Neuronal stem cell (in vitro differentiated cells): ENCODE measurements around the gene HSF5.

Experiments used
- DNase-seq: peaks from one replicate; pipeline ENCODE4 v3.0.0-alpha.2; 2013; ENCODE audit warnings: low spot score
- H2AFZ ChIP-seq: one replicate; pipeline ENCODE4 v1.6.1; 2013; ENCODE audit warnings: mild to moderate bottlenecking, low read length, inconsistent platforms
- H2AK5ac ChIP-seq: 2 replicates; pipeline ENCODE4 v1.6.1; 2013; ENCODE audit warnings: low read depth, mild to moderate bottlenecking, inconsistent platforms, low read length, moderate library complexity, mixed read lengths
- H2BK120ac ChIP-seq: 2 replicates; pipeline ENCODE4 v1.6.1; 2013; ENCODE audit warnings: low read depth, mild to moderate bottlenecking, inconsistent platforms, low read length, moderate library complexity, mixed read lengths
- H2BK12ac ChIP-seq: one replicate; pipeline ENCODE4 v1.6.1; 2013; ENCODE audit warnings: low read length, inconsistent platforms
- H2BK15ac ChIP-seq: 2 replicates; pipeline ENCODE4 v1.6.1; 2013; ENCODE audit warnings: mild to moderate bottlenecking, low read length, inconsistent platforms, mixed read lengths
- H2BK5ac ChIP-seq: one replicate; pipeline ENCODE4 v1.6.1; 2013; ENCODE audit warnings: inconsistent platforms, mild to moderate bottlenecking, low read length, moderate library complexity
- H3K14ac ChIP-seq: one replicate; pipeline ENCODE4 v1.6.1; 2013; ENCODE audit warnings: low read length, inconsistent platforms
- H3K18ac ChIP-seq: 2 replicates; pipeline ENCODE4 v1.6.1; 2013; ENCODE audit warnings: low read length, inconsistent platforms
- H3K23ac ChIP-seq: 2 replicates; pipeline ENCODE4 v1.6.1; 2013; ENCODE audit warnings: low read depth, mild to moderate bottlenecking, mixed read lengths, low read length, inconsistent platforms; ENCODE audit not compliant: poor library complexity
- H3K27ac ChIP-seq: replicated peaks from 3 replicates; pipeline ENCODE4 v1.5.1; 2013; ENCODE audit warnings: low read length, inconsistent platforms
- H3K27me3 ChIP-seq, 3 experiments: 2 replicates each; pipeline ENCODE4 v1.6.1; 2013; ENCODE audit warnings: low read length in 3 of 3, mild to moderate bottlenecking in 2 of 3, inconsistent platforms in 1 of 3, low read depth in 1 of 3, mixed read lengths in 1 of 3, moderate library complexity in 1 of 3; ENCODE audit not compliant: control insufficient read depth in 3 of 3, insufficient read depth in 3 of 3
- H3K36me3 ChIP-seq, 2 donors: replicated peaks in 1 of 2; 2 replicates each; pipeline ENCODE4 v1.6.1; 2013; ENCODE audit warnings: low read length in 2 of 2; ENCODE audit not compliant: control insufficient read depth in 2 of 2, insufficient read depth in 2 of 2
- H3K4ac ChIP-seq: 2 replicates; pipeline ENCODE4 v1.6.1; 2013; ENCODE audit warnings: inconsistent platforms, mild to moderate bottlenecking, low read length, moderate library complexity
- H3K4me1 ChIP-seq, 2 donors: 1 replicate in 1 of 2; 2 replicates in 1 of 2; pipeline ENCODE4 v1.6.1; 2013; ENCODE audit warnings: low read length in 2 of 2, low read depth in 1 of 2; ENCODE audit not compliant: control insufficient read depth in 2 of 2, insufficient read depth in 1 of 2
- H3K4me2 ChIP-seq: one replicate; pipeline ENCODE4 v1.6.1; 2013; ENCODE audit warnings: mild to moderate bottlenecking, low read length, inconsistent platforms; ENCODE audit not compliant: insufficient read depth, poor library complexity, severe bottlenecking
- H3K4me3 ChIP-seq, 2 donors: 2 replicates each; pipeline ENCODE4 v1.5.1; 2013; ENCODE audit warnings: low read length in 2 of 2, mild to moderate bottlenecking in 2 of 2, inconsistent platforms in 1 of 2, moderate library complexity in 1 of 2
- H3K79me1 ChIP-seq: one replicate; pipeline ENCODE4 v1.6.1; 2013; ENCODE audit warnings: low read depth, mild to moderate bottlenecking, inconsistent platforms, low read length, moderate library complexity
- H3K9ac ChIP-seq: one replicate; pipeline ENCODE4 v1.6.1; 2013; ENCODE audit warnings: mild to moderate bottlenecking, low read depth, low read length, inconsistent platforms; ENCODE audit not compliant: poor library complexity
- H3K9me3 ChIP-seq, 2 donors: replicated peaks in 1 of 2; 2 replicates each; pipeline versions ENCODE3 to v1.6.1; 2013; ENCODE audit warnings: low read length in 2 of 2, mild to moderate bottlenecking in 2 of 2, inconsistent platforms in 1 of 2, low read depth in 1 of 2, mixed read lengths in 1 of 2, moderate library complexity in 1 of 2; ENCODE audit not compliant: control insufficient read depth in 2 of 2, insufficient read depth in 1 of 2
- H4K8ac ChIP-seq: one replicate; pipeline ENCODE4 v1.6.1; 2013; ENCODE audit warnings: low read depth, mild to moderate bottlenecking, inconsistent platforms, low read length, moderate library complexity
- H4K91ac ChIP-seq: one replicate; pipeline ENCODE4 v1.6.1; 2013; ENCODE audit warnings: low read length, low read depth, mild to moderate bottlenecking, inconsistent platforms; ENCODE audit not compliant: poor library complexity
- WGBS, 2 donors: extraction: QIAGEN DNeasy Blood & Tissue Kit; methylation state at CpG; one replicate each; pipeline ENCODE4 v1.1.7; 2013; ENCODE audit warnings: missing lambda C conversion rate in 2 of 2, mixed read lengths in 1 of 2; ENCODE audit not compliant: insufficient read length in 2 of 2, insufficient replicate concordance in 1 of 2; ENCODE audit errors: extremely low coverage in 2 of 2; 5-methylcytosine and 5-hydroxymethylcytosine counted together

HSF5 gene

DNA sequence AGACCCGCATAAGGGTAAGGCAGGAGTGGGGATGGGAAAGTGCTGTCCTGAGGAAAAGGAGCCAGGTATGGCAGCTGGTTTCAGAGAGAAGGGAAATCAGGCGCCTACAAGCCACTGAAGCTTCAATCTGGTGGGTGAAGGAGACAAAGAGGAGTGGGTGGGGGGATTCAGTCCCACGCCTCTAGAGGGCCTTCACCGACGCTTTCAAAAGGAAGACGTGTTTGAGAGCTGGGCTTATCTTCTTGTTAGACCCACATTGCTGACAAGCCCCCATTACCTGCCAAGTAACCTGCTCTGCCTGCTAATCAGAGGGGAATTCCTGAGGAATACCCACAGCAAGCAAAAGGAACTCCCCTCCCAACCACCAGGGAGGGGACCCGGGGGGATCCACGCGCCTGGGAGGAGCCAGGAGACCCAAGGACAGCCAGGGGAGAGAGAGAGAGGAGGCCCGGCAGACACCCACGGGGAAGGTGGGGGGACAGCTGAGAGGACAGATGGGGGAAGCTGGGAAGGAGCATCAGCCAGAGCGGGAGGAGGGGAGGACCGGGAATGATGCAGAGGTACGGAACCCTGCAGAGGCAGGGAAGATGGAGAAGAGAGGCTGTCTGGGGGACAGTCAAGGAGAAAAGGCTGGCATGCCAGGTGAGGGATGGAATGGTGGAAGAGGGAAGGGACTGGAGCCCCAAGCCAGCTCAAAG is 25.2 kb upstream of the HSF5 start:
- Histone ChIP-seq H3K23ac (no peak overlapping the region), H3K36me3 (peaks cover 23 to 55% of the 10 kb centered on the region in 2 donors), H3K4ac (no peak overlapping the region), H3K14ac (no peak overlapping the region), H2AK5ac (peak overlapping the region; percentile 39), H3K9me3 (no peaks in the 10 kb centered on the region), H3K4me1 (peaks cover 12% of the 10 kb centered on the region in 2 donors), H3K4me2 (peak overlapping the region; percentile 82), H2BK120ac (no peak overlapping the region), H2AFZ (peak overlapping the region; percentile 92), H2BK5ac (peak overlapping the region; percentile 58), H3K79me1 (peaks cover 13% of the 10 kb centered on the region), H3K27ac (no peak overlapping the region), H4K91ac (no peak overlapping the region), H2BK12ac (no peak overlapping the region), H4K8ac (no peak overlapping the region), H2BK15ac (no peak overlapping the region), H3K27me3 (no peaks in the 10 kb centered on the region), H3K9ac (peak overlapping the region; percentile 78), H3K4me3 (peak overlapping the region; percentile 69 to 88), H3K18ac (peak overlapping the region; percentile 95)
- WGBS, 2 donors: no CpG with 5 or more reads among the region's 14 CpGs
- no peak for DNase-seq

DNA sequence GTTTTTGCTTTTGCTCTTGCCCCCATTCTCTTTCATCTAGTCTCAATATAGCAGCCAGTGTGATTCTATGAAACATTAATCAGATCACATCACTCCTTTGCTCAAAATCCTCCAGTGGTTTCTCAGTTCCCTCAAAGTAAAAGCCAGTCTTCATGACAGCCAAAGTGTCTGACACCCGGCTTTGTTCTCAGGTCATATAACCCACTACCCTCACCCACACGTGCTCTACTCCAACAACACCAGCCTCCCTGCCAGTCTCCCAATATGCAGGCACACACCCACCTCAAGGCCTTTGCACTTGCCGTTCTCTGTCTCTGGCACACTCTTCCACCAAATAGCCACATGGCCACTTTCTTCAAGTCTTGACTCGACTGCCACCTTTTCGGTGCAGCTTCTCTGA is 21.9 kb upstream of the HSF5 start:
- Histone ChIP-seq H3K18ac (no peak overlapping the region), H3K4me2 (no peak overlapping the region), H3K23ac (no peak overlapping the region), H3K9ac (no peak overlapping the region), H2BK5ac (no peak overlapping the region), H3K9me3 (no peaks in the 10 kb centered on the region), H4K91ac (no peak overlapping the region), H2BK15ac (no peak overlapping the region), H3K4ac (no peak overlapping the region), H3K79me1 (peaks cover 10% of the 10 kb centered on the region), H3K36me3 (peaks cover 45 to 85% of the 10 kb centered on the region in 2 donors), H2AK5ac (no peak overlapping the region), H3K4me3 (no peak overlapping the region), H4K8ac (no peak overlapping the region), H3K27ac (no peak overlapping the region), H2BK120ac (no peak overlapping the region), H3K27me3 (no peaks in the 10 kb centered on the region), H2AFZ (no peak overlapping the region), H3K4me1 (peaks cover 7 to 10% of the 10 kb centered on the region in 2 donors), H2BK12ac (no peak overlapping the region), H3K14ac (no peak overlapping the region)
- no peak for DNase-seq
- no CpG with 5 or more reads among the region's 5 CpGs for WGBS, 2 donors

DNA sequence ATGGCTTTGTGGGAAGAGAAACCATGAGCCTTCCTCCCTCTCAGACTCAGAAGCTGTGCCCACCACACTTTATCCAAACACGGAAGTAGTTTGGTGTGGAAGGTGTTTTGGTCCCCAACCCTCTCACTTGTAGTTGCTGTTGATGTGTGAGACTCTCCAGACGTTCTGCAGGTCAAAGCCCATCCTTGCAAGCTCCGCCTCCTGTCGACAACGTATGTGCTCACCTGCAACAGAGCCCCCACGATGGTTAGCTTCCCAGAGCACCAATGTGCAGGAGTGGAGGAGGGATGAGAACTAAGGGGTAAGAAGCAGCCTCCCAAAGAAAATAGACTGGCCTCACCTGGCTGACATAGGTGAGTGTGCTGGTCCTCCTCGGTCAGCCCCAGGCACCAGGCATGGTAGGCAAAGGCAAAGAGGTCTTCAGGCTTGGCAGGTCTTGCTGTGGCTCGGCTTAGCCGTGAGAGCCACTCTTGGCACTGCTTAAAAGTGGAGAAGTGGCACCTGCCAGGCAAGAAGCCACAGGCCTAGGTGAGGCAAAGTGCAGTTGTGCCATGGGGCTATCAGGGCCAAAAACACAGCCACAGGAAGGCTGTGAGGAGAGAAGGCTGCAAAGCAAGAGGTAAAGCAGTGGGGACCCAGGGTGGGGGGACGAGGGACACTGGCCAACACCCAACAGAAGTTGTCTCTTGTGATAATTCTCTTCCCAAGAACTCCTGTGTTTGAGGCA is 20.3 kb upstream of the HSF5 start:
- no peak overlapping the region for H3K27ac ChIP-seq
- H3K23ac ChIP-seq: no peak overlapping the region
- no peak overlapping the region for H2BK120ac ChIP-seq
- H4K8ac ChIP-seq: no peak overlapping the region
- no peak overlapping the region for H2BK12ac ChIP-seq
- H2BK15ac ChIP-seq: no peak overlapping the region
- H2AK5ac ChIP-seq: no peak overlapping the region
- peaks cover 4% of the 10 kb centered on the region for H3K79me1 ChIP-seq
- no peaks in the 10 kb centered on the region for H3K27me3 ChIP-seq
- H3K9me3 ChIP-seq: no peaks in the 10 kb centered on the region
- peaks cover 58 to 99% of the 10 kb centered on the region in 2 donors for H3K36me3 ChIP-seq
- no peak overlapping the region for H3K4me2 ChIP-seq
- no CpG with 5 or more reads among the region's 10 CpGs for WGBS, 2 donors
- H3K9ac ChIP-seq: no peak overlapping the region
- H3K4me3 ChIP-seq: no peak overlapping the region
- no peak overlapping the region for H4K91ac ChIP-seq
- peaks cover 2 to 8% of the 10 kb centered on the region in 2 donors for H3K4me1 ChIP-seq
- H3K4ac ChIP-seq: no peak overlapping the region
- no peak overlapping the region for H2AFZ ChIP-seq
- H2BK5ac ChIP-seq: no peak overlapping the region
- DNase-seq: no peak
- no peak overlapping the region for H3K18ac ChIP-seq
- H3K14ac ChIP-seq: no peak overlapping the region

DNA sequence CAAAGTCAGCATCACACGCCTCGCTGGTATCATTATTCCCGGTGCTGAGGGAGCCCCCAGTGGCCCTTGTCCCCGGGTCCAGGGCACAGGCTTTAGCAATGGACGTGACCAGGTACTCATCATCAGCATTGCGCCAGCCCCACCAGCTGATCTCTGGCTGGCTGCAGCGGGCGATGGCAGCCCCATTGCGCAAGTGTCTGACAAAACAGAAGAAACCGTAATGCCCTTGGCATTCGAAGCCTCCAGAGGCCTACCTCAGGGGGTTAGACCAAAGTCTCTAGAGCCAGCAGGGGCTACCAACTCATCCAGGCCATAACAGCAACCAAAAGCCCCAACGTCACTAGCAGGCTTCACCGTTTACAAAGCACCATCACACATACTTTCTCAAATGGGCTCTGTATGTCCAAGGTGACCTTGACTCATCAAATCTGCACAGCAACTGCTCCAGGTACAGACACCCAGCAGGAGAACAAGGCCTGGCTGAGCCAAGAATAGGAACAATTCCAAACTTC is 19.0 kb upstream of the HSF5 start:
- Histone ChIP-seq H3K4me3 (no peak overlapping the region), H3K36me3 (peaks cover 58 to 99% of the 10 kb centered on the region in 2 donors)
- WGBS, 2 donors: no CpG with 5 or more reads among the region's 13 CpGs

More for the DNA sequence above, 19.0 kb upstream of the HSF5 start:
- H2BK5ac ChIP-seq: no peak overlapping the region
- no peaks in the 10 kb centered on the region for H3K4me1 ChIP-seq
- H3K27ac ChIP-seq: no peak overlapping the region
- H2AFZ ChIP-seq: no peak overlapping the region
- no peak overlapping the region for H4K91ac ChIP-seq
- no peak overlapping the region for H3K9ac ChIP-seq
- H3K27me3 ChIP-seq: no peaks in the 10 kb centered on the region
- H3K79me1 ChIP-seq: peaks cover 2% of the 10 kb centered on the region
- H4K8ac ChIP-seq: no peak overlapping the region
- H3K23ac ChIP-seq: no peak overlapping the region
- H3K4me2 ChIP-seq: no peak overlapping the region
- H3K4ac ChIP-seq: no peak overlapping the region
- no peak overlapping the region for H2BK120ac ChIP-seq
- no peak overlapping the region for H2BK15ac ChIP-seq
- no peak overlapping the region for H3K18ac ChIP-seq
- H3K14ac ChIP-seq: no peak overlapping the region
- H3K9me3 ChIP-seq: no peaks in the 10 kb centered on the region
- H2AK5ac ChIP-seq: no peak overlapping the region
- no peak overlapping the region for H2BK12ac ChIP-seq
- DNase-seq: no peak
